H1 (cell line): ENCODE results near the gene ANKRD13B. TPM values are rescaled to one million over a fixed set of nuclear protein-coding genes. Genes with fewer than 3 reads are reported as not detected.

ENCODE experiments used
- CTCF ChIA-PET: fragments of 300-600 bp; sonication (Branson Sonifier 250); formaldehyde crosslinking; loops from one replicate; lab custom pipeline; 2021; ENCODE audit not compliant: partially characterized antibody; lab: Charles Lee
- POLR2A ChIA-PET: fragments of 300-600 bp; sonication (Branson Sonifier 250); formaldehyde crosslinking; loops from one replicate; lab custom pipeline; 2021; ENCODE audit warnings: inconsistent platforms; ENCODE audit not compliant: partially characterized antibody; lab: Charles Lee
- DNase-seq, 2 experiments: peaks; one replicate each; pipeline versions ENCODE4 v3.0.0 to v3.0.0-alpha.2; 2010 to 2022; ENCODE audit warnings: low spot score in 2 of 2, low read depth in 1 of 2, mixed read lengths in 1 of 2
- FAIRE-seq: peaks from 2 replicates; lab custom pipeline; 2011; peaks lifted over from hg19 to GRCh38; lab: Jason Lieb, UNC
- H2AFZ ChIP-seq: 2 replicates; pipeline ENCODE4 v1.8.1; 2012; ENCODE audit warnings: low read length, inconsistent platforms
- H2AK5ac ChIP-seq: 2 replicates; pipeline ENCODE4 v1.6.1; 2013; ENCODE audit warnings: low read depth, low read length
- H2BK120ac ChIP-seq: replicated peaks from 2 replicates; pipeline ENCODE3; 2013; ENCODE audit warnings: low read depth, low read length, inconsistent platforms
- H2BK12ac ChIP-seq: 2 replicates; pipeline ENCODE4 v1.6.1; 2013; ENCODE audit warnings: low read depth, low read length
- H2BK15ac ChIP-seq: 2 replicates; pipeline ENCODE4 v1.6.1; 2013; ENCODE audit warnings: low read length
- H2BK20ac ChIP-seq: 2 replicates; pipeline ENCODE4 v1.6.1; 2013; ENCODE audit warnings: low read length
- H2BK5ac ChIP-seq: 2 replicates; pipeline ENCODE4 v1.6.1; 2013; ENCODE audit warnings: low read depth, low read length
- H3K14ac ChIP-seq: 2 replicates; pipeline ENCODE4 v1.6.1; 2013; ENCODE audit warnings: inconsistent platforms; ENCODE audit not compliant: insufficient read length
- H3K18ac ChIP-seq: 2 replicates; pipeline ENCODE4 v1.6.1; 2013; ENCODE audit warnings: low read length; ENCODE audit errors: extremely low read depth
- H3K23ac ChIP-seq: 2 replicates; pipeline ENCODE4 v1.6.1; 2013; ENCODE audit warnings: inconsistent platforms; ENCODE audit not compliant: insufficient read length
- H3K23me2 ChIP-seq: 2 replicates; pipeline ENCODE4 v1.6.1; 2013; ENCODE audit warnings: low read depth, low read length
- H3K27ac ChIP-seq: 2 replicates; pipeline ENCODE4 v1.6.1; 2011; ENCODE audit warnings: low read depth, low read length, inconsistent platforms
- H3K27me3 ChIP-seq, 4 experiments: replicated peaks in 1 of 4; 1 replicate in 1 of 4; 2 replicates in 3 of 4; pipeline versions ENCODE4 v1.6.1 to v1.8.1; 2011 to 2013; ENCODE audit warnings: low read length in 3 of 4, mild to moderate bottlenecking in 3 of 4, inconsistent platforms in 2 of 4, mixed read lengths in 2 of 4, moderate library complexity in 1 of 4; ENCODE audit not compliant: control insufficient read depth in 3 of 4, insufficient read depth in 3 of 4; ENCODE audit errors: extremely low read depth in 1 of 4
- H3K36me3 ChIP-seq, 4 experiments: 2 replicates each; pipeline versions ENCODE4 v1.6.1 to v1.8.1; 2011 to 2013; ENCODE audit warnings: mild to moderate bottlenecking in 4 of 4, low read length in 3 of 4, moderate library complexity in 2 of 4, control low read depth in 1 of 4, inconsistent platforms in 1 of 4; ENCODE audit not compliant: insufficient read depth in 4 of 4, control insufficient read depth in 2 of 4
- H3K4ac ChIP-seq: replicated peaks from 2 replicates; pipeline ENCODE3; 2013; ENCODE audit warnings: low read length, low read depth, mixed read lengths, inconsistent platforms; ENCODE audit not compliant: insufficient read length
- H3K4me1 ChIP-seq, 4 experiments: replicated peaks in 1 of 4; 1 replicate in 1 of 4; 2 replicates in 3 of 4; pipeline versions ENCODE4 v1.6.1 to v1.8.1; 2011 to 2013; ENCODE audit warnings: low read length in 3 of 4, inconsistent platforms in 2 of 4, mixed read lengths in 1 of 4; ENCODE audit not compliant: insufficient read depth in 4 of 4, control insufficient read depth in 3 of 4
- H3K4me2 ChIP-seq, 2 experiments: 2 replicates each; pipeline versions ENCODE4 v1.6.1 to v1.8.1; 2011 to 2013; ENCODE audit warnings: low read depth in 2 of 2, low read length in 2 of 2, control low read depth in 1 of 2, inconsistent platforms in 1 of 2, mild to moderate bottlenecking in 1 of 2; ENCODE audit not compliant: insufficient read depth in 1 of 2
- H3K4me3 ChIP-seq, 4 experiments: fragments of 200-600, 300-600 bp in 1 of 4; sonication (generic), shearing (Covaris generic), sonication (Bioruptor Twin) in 1 of 4; 2 replicates each; pipeline versions ENCODE4 v1.5.1 to v1.8.1; 2011 to 2016; ENCODE audit warnings: low read length in 4 of 4, low read depth in 3 of 4, control low read depth in 2 of 4, inconsistent platforms in 2 of 4, mild to moderate bottlenecking in 2 of 4, mixed read lengths in 1 of 4, moderate library complexity in 1 of 4; ENCODE audit not compliant: insufficient read depth in 2 of 4; ENCODE audit errors: extremely low read depth in 1 of 4
- H3K56ac ChIP-seq: replicated peaks from 2 replicates; pipeline ENCODE3; 2013; ENCODE audit warnings: low read depth, mild to moderate bottlenecking, mixed read lengths, low read length, inconsistent platforms; ENCODE audit not compliant: insufficient read length
- H3K79me1 ChIP-seq: 2 replicates; pipeline ENCODE4 v1.6.1; 2013; ENCODE audit warnings: low read depth, low read length, control low read depth
- H3K79me2 ChIP-seq, 2 experiments: 2 replicates each; pipeline versions ENCODE4 v1.6.1 to v1.8.1; 2012 to 2013; ENCODE audit warnings: low read length in 2 of 2, mild to moderate bottlenecking in 2 of 2, inconsistent platforms in 1 of 2; ENCODE audit not compliant: insufficient read depth in 2 of 2, control insufficient read depth in 1 of 2
- H3K9ac ChIP-seq, 4 experiments: replicated peaks in 1 of 4; 1 replicate in 1 of 4; 2 replicates in 3 of 4; pipeline versions ENCODE4 v1.6.1 to v1.8.1; 2011 to 2013; ENCODE audit warnings: low read depth in 3 of 4, low read length in 3 of 4, control low read depth in 2 of 4, mild to moderate bottlenecking in 2 of 4, moderate library complexity in 2 of 4, inconsistent platforms in 1 of 4; ENCODE audit errors: extremely low read depth in 1 of 4
- H3K9me3 ChIP-seq, 2 experiments: 2 replicates each; pipeline versions ENCODE4 v1.6.1 to v1.8.1; 2012 to 2013; ENCODE audit warnings: mild to moderate bottlenecking in 2 of 2, moderate library complexity in 2 of 2, control low read depth in 1 of 2, inconsistent platforms in 1 of 2, low read depth in 1 of 2, low read length in 1 of 2, mixed read lengths in 1 of 2; ENCODE audit not compliant: insufficient read depth in 2 of 2
- H4K20me1 ChIP-seq, 2 experiments: replicated peaks in 1 of 2; 2 replicates each; pipeline versions ENCODE3 to v1.8.1; 2011 to 2013; ENCODE audit warnings: inconsistent platforms in 2 of 2, low read length in 2 of 2, mild to moderate bottlenecking in 1 of 2; ENCODE audit not compliant: insufficient read depth in 2 of 2, control insufficient read depth in 1 of 2
- H4K5ac ChIP-seq: 2 replicates; pipeline ENCODE4 v1.6.1; 2013; ENCODE audit warnings: low read length, low read depth, mixed read lengths, inconsistent platforms; ENCODE audit not compliant: insufficient read length
- H4K8ac ChIP-seq: 2 replicates; pipeline ENCODE4 v1.8.0; 2013; ENCODE audit warnings: mild to moderate bottlenecking, moderate library complexity, low read length, inconsistent platforms; ENCODE audit not compliant: insufficient read depth; ENCODE audit errors: extremely low read depth
- H4K91ac ChIP-seq: replicated peaks from 2 replicates; pipeline ENCODE3; 2013; ENCODE audit warnings: low read length, mixed read lengths, inconsistent platforms; ENCODE audit not compliant: insufficient read length
- BACH1 ChIP-seq: IDR thresholded peaks from 2 replicates; pipeline ENCODE4 v1.6.1; 2012; ENCODE audit warnings: low read length, improper control_type of control experiment
- CBX5 ChIP-seq: fragments of 300-800, 300-1000 bp; sonication (generic); IDR thresholded peaks from 2 replicates; pipeline ENCODE4 v1.7.1; 2016; ENCODE audit warnings: antibody characterized with exemption, low read length, low read depth
- CREB1 ChIP-seq: IDR thresholded peaks from 2 replicates; pipeline ENCODE4 v1.6.1; 2012; ENCODE audit warnings: inconsistent platforms
- CTCF ChIP-seq, 3 experiments: IDR thresholded peaks; 1 replicate in 2 of 3; 2 replicates in 1 of 3; pipeline versions ENCODE4 v1.5.1 to v1.6.1; 2011; ENCODE audit warnings: low read length in 3 of 3, mild to moderate bottlenecking in 3 of 3, inconsistent platforms in 2 of 3, low read depth in 1 of 3, moderate library complexity in 1 of 3; ENCODE audit not compliant: insufficient read depth in 1 of 3; ENCODE audit errors: control extremely low read depth in 1 of 3
- EGR1 ChIP-seq: IDR thresholded peaks from 2 replicates; pipeline ENCODE4 v1.6.1; 2011; ENCODE audit warnings: low read depth, low read length, borderline replicate concordance
- EP300 ChIP-seq, 2 experiments: IDR thresholded peaks; 1 replicate in 1 of 2; 2 replicates in 1 of 2; pipeline ENCODE4 v1.6.1; 2011 to 2012; ENCODE audit warnings: low read depth in 2 of 2, low read length in 2 of 2, mild to moderate bottlenecking in 2 of 2, borderline replicate concordance in 1 of 2, inconsistent platforms in 1 of 2, moderate library complexity in 1 of 2
- FOSL1 ChIP-seq: IDR thresholded peaks from 2 replicates; pipeline ENCODE4 v1.6.1; 2011; ENCODE audit warnings: mild to moderate bottlenecking, low read depth, low read length, moderate library complexity; ENCODE audit not compliant: insufficient read depth
- GABPA ChIP-seq: IDR thresholded peaks from 2 replicates; pipeline ENCODE4 v1.6.1; 2011; ENCODE audit warnings: mild to moderate bottlenecking, low read length, moderate library complexity, borderline replicate concordance; ENCODE audit not compliant: insufficient read depth
- SIX5 ChIP-seq: IDR thresholded peaks from 2 replicates; pipeline ENCODE4 v1.6.1; 2011; ENCODE audit warnings: mild to moderate bottlenecking, low read depth, low read length
- SP2 ChIP-seq: IDR thresholded peaks from 2 replicates; pipeline ENCODE4 v1.6.1; 2012; ENCODE audit warnings: mild to moderate bottlenecking, low read length, inconsistent platforms
- SP4 ChIP-seq: IDR thresholded peaks from 2 replicates; pipeline ENCODE4 v1.6.1; 2012; ENCODE audit warnings: low read length, inconsistent platforms
- TAF7 ChIP-seq: optimal IDR thresholded peaks from 2 replicates; pipeline ENCODE3; 2011; ENCODE audit warnings: low read depth, mild to moderate bottlenecking, inconsistent platforms, low read length, moderate library complexity, borderline replicate concordance
- polyA plus RNA-seq, 7 experiments: library from polyadenylated mRNA; depleted of rRNA in 3 of 7; stranded (reverse) in 5 of 7; unstranded in 2 of 7; fragments of >200 nt in 5 of 7; fragments of 200-250 nt in 2 of 7; gene quantifications; 1 replicate in 5 of 7; 2 replicates in 1 of 7; 4 replicates in 1 of 7; pipeline versions ENCODE4 v1.2.1 to v1.2.3, GENCODE V29; 2011 to 2013; ENCODE audit warnings: missing spikeins in 2 of 7, mixed read lengths in 2 of 7
- total RNA-seq: library from RNA; stranded (reverse); fragmentation: NEBNext Ultra II Directional; extraction: Animal tissue kit (Norgen Biotek cat#: 25700); gene quantifications from 2 replicates; pipeline ENCODE4 v1.2.1, GENCODE V29; 2021
- TF ChIP-seq, protein P1 (sequence below): IDR thresholded peaks from 2 replicates; pipeline ENCODE4 v1.6.1; 2012; ENCODE audit warnings: inconsistent platforms

The ANKRD13B gene
- total and polyA plus RNA-seq, 2 of the 8 experiments (the other 6 are each of a cell fraction or from before 2014, with no cell fraction given) = 16.4 to 48.5 TPM

DNA sequence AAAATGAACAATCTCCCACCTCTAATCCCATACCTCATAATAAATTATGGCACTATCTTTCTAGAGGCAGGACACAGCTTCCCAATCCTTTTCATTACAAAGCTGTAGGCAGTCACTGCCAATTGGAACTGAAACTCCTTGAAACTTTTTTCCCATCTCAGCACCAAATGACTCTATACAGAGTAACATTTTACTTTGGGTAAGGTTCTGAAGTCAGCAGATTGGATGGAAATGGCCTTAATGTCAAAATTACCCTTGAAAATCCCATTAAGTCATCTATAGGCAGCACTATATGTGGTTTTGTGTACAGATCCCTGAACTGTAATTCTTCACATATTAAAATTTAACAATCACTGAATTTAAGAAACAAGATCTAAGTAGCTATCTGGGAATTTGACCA, 60.0 kb downstream of the ANKRD13B start:
- Histone ChIP-seq H3K23ac (no peak overlapping the region), H3K27me3 (no peaks in the 10 kb centered on the region), H4K91ac (no peak overlapping the region), H3K14ac (no peak overlapping the region), H3K36me3 (no peaks in the 10 kb centered on the region), H2AFZ (no peak overlapping the region), H3K9me3 (no peaks in the 10 kb centered on the region), H2BK120ac (no peak overlapping the region), H4K20me1 (no peaks in the 10 kb centered on the region), H3K27ac (no peak overlapping the region), H3K79me1 (no peaks in the 10 kb centered on the region), H2BK20ac (no peak overlapping the region), H2BK15ac (no peak overlapping the region), H3K4me2 (no peak overlapping the region), H3K18ac (no peak overlapping the region), H3K4ac (no peak overlapping the region), H2BK5ac (no peak overlapping the region), H4K8ac (no peak overlapping the region), H3K56ac (no peak overlapping the region), H3K4me1 (no peaks in the 10 kb centered on the region), H3K23me2 (no peaks in the 10 kb centered on the region), H3K4me3 (no peak overlapping the region), H3K79me2 (no peaks in the 10 kb centered on the region), H3K9ac (no peak overlapping the region), H2AK5ac (no peak overlapping the region), H4K5ac (no peak overlapping the region), H2BK12ac (no peak overlapping the region)
- ChIA-PET POLR2A (interaction anchor here (0.6 kb wide), 1 partner anchor 145 kb away, joined by 4 read pairs; no protein-coding TSS in a partner anchor), CTCF (interaction anchor here (0.8 to 1.5 kb wide), 2 partner anchors 9 to 126 kb away, joined by 3 to 6 read pairs; no protein-coding TSS in a partner anchor)
- FAIRE-seq (no peak), DNase-seq (no peak)
- TF ChIP-seq, protein P1, sequence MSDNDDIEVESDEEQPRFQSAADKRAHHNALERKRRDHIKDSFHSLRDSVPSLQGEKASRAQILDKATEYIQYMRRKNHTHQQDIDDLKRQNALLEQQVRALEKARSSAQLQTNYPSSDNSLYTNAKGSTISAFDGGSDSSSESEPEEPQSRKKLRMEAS = no peak
- TF ChIP-seq GABPA = no peak
- TF ChIP-seq EP300 (IDR thresholded peaks at IDR 0.05; ENCODE audit: borderline replicate concordance in 1 of 2, low read depth in 2 of 2, low read length in 2 of 2) = no peak
- no peak for TF ChIP-seq CTCF (IDR thresholded peaks at IDR 0.05; ENCODE audit: control extremely low read depth in 1 of 3, insufficient read depth in 1 of 3, low read depth in 1 of 3, low read length in 3 of 3)
- no peak for TF ChIP-seq BACH1
- TF ChIP-seq CBX5 = no peak
- TF ChIP-seq EGR1 = no peak
- TF ChIP-seq SP2 = no peak
- no peak for TF ChIP-seq SIX5
- TF ChIP-seq TAF7 = no peak
- TF ChIP-seq CREB1 = no peak
- no peak for TF ChIP-seq SP4
- TF ChIP-seq FOSL1 = no peak
